ENCODE measurements around the gene SNX8.

SNX8 gene

DNA sequence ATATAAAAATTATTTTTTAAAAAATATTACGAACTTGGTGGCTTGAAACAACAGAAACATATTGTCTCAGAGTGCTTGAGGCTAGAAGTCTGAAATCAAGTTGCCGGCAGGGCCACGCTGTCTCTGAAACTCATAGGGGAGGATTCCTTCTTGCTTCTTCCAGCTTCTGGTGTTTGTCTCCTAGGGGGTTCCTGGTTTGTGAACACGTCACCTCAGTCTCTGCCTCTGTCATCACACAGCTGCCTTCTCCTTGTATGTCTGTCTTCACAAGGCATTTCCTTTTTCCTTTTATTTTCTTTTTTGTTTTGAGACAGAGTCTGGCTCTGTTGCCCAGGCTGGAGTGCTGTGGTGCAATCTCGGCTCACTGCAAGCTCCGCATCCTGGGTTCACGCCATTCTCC, 12.7 kb upstream of the SNX8 start:
- Histone ChIP-seq H3K36me3 (replicated peaks; ENCODE audit: low read depth, low read length) (no peaks in the 10 kb centered on the region), H3K4me1 (ENCODE audit: low read length) (no peaks in the 10 kb centered on the region), H2AFZ (ENCODE audit: low read depth, low read length) (no peak overlapping the region), H4K20me1 (ENCODE audit: insufficient read depth, low read length) (no peaks in the 10 kb centered on the region), H3K27me3 (ENCODE audit: low read depth, low read length) (no peaks in the 10 kb centered on the region), H3K27ac (ENCODE audit: low read length) (no peak overlapping the region), H3K4me3 (ENCODE audit: low read length) (no peak overlapping the region), H3K9me3 (ENCODE audit: insufficient read depth, low read length) (no peaks in the 10 kb centered on the region), H3K9ac (ENCODE audit: low read length) (no peak overlapping the region), H3K4me2 (ENCODE audit: low read length) (no peak overlapping the region), H3K79me2 (ENCODE audit: low read length) (no peaks in the 10 kb centered on the region)
- TF ChIP-seq, protein P1, sequence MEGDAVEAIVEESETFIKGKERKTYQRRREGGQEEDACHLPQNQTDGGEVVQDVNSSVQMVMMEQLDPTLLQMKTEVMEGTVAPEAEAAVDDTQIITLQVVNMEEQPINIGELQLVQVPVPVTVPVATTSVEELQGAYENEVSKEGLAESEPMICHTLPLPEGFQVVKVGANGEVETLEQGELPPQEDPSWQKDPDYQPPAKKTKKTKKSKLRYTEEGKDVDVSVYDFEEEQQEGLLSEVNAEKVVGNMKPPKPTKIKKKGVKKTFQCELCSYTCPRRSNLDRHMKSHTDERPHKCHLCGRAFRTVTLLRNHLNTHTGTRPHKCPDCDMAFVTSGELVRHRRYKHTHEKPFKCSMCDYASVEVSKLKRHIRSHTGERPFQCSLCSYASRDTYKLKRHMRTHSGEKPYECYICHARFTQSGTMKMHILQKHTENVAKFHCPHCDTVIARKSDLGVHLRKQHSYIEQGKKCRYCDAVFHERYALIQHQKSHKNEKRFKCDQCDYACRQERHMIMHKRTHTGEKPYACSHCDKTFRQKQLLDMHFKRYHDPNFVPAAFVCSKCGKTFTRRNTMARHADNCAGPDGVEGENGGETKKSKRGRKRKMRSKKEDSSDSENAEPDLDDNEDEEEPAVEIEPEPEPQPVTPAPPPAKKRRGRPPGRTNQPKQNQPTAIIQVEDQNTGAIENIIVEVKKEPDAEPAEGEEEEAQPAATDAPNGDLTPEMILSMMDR (IDR thresholded peaks at IDR 0.05; ENCODE audit: low read depth, low read length), result no peak
- no peak for TF ChIP-seq EZH2phosphoT487 (IDR thresholded peaks at IDR 0.05; ENCODE audit: low read depth)

DNA sequence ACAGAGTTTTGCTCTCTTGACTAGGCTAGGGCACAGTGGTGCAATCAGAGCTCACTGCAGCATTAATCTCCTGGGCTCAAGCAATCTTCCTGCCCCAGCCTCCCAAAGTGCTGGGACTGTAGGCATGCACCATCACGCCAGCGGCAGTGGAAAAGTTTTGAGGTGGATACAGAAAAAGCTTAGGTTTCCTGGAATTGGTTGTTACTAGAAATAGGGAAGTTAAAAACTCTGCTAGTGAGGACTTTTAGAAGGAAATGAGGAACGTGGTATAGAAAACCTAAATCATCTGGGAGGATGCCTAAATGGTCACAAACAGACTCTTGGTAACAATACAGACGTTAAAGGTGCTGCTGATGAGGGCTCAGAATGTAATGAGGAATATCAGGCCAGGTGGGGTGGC, 10.9 kb upstream of the SNX8 start:
- no peak overlapping the region for H3K4me2 ChIP-seq (ENCODE audit: low read length)
- H3K27me3 ChIP-seq (ENCODE audit: low read depth, low read length), result no peaks in the 10 kb centered on the region
- H4K20me1 ChIP-seq (ENCODE audit: insufficient read depth, low read length), result no peaks in the 10 kb centered on the region
- TF ChIP-seq, protein P1 (IDR thresholded peaks at IDR 0.05; ENCODE audit: low read depth, low read length), result no peak
- no peak for TF ChIP-seq EZH2phosphoT487 (IDR thresholded peaks at IDR 0.05; ENCODE audit: low read depth)
- H3K4me3 ChIP-seq (ENCODE audit: low read length), result no peak overlapping the region
- no peak overlapping the region for H3K9ac ChIP-seq (ENCODE audit: low read length)
- no peaks in the 10 kb centered on the region for H3K9me3 ChIP-seq (ENCODE audit: insufficient read depth, low read length)
- H3K79me2 ChIP-seq (ENCODE audit: low read length), result no peaks in the 10 kb centered on the region
- H2AFZ ChIP-seq (ENCODE audit: low read depth, low read length), result no peak overlapping the region
- no peaks in the 10 kb centered on the region for H3K4me1 ChIP-seq (ENCODE audit: low read length)
- no peak overlapping the region for H3K27ac ChIP-seq (ENCODE audit: low read length)
- no peaks in the 10 kb centered on the region for H3K36me3 ChIP-seq (replicated peaks; ENCODE audit: low read depth, low read length)

DNA sequence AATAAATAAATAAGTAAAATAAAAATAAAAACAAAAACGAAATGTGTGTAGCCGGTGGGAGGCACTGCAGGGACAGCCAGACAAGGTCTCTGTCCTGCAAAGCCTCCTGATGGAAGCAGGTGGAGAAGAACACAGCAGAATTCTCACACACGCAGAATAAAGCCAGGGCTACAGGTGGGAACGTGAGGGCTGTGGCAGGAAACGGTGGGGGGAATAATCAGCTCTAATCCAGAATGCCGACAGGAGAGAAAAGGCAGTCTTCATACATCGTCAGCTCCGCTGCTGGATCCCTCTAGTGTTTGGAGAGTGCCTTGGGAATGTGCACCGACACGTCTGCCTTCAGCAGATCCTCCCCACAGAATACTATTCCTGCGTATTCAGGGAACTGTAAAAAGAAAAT, 6.8 kb upstream of the SNX8 start:
- H3K9me3 ChIP-seq (ENCODE audit: insufficient read depth, low read length), result no peaks in the 10 kb centered on the region

DNA sequence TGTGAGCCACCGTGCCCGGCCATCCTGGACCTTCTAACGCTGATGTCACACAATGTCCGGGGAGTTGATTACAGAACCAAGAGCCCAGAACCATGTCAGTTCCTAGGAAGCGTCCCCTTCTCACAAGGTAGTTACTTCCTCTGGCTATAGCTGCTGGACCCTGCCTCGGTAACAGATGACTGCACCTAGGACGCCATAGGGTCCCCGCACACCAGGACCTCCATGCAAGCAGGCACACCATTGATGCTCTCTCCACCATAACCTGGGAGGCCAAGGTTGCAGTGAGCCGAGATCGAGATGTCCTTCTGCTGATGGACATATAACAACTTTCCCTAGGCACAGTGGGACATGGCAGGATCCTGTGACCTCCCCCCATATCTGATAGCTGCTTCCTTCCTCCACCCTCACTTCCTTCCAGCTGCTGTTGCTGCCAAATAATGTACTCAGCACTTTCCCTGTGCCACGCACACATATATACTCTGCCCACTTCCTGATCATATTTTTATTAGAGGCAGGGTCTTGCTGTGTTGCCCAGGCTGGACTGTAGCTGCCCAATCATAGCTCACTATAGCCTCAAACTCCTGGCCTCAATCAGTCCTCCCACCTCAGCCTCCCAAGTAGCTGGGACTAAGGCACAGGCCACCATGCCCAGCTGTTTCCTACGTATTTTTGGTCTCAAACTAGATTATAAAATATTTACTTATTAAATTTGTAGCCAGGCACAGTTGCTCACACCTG, 3.5 kb upstream of the SNX8 start:
- TF ChIP-seq, protein P1 (IDR thresholded peaks at IDR 0.05; ENCODE audit: low read depth, low read length), result no peak
- TF ChIP-seq EZH2phosphoT487 (IDR thresholded peaks at IDR 0.05; ENCODE audit: low read depth), result no peak
- no peaks in the 10 kb centered on the region for H3K36me3 ChIP-seq (replicated peaks; ENCODE audit: low read depth, low read length)
- no peaks in the 10 kb centered on the region for H3K27me3 ChIP-seq (ENCODE audit: low read depth, low read length)
- no peak overlapping the region for H3K9ac ChIP-seq (ENCODE audit: low read length)
- no peaks in the 10 kb centered on the region for H4K20me1 ChIP-seq (ENCODE audit: insufficient read depth, low read length)
- no peak overlapping the region for H3K27ac ChIP-seq (ENCODE audit: low read length)
- H3K4me2 ChIP-seq (ENCODE audit: low read length), result no peak overlapping the region
- no peak overlapping the region for H2AFZ ChIP-seq (ENCODE audit: low read depth, low read length)
- no peak overlapping the region for H3K4me3 ChIP-seq (ENCODE audit: low read length)
- H3K4me1 ChIP-seq (ENCODE audit: low read length), result peaks cover under 1% of the 10 kb centered on the region; the same call in 1 of the 2 replicates
- no peaks in the 10 kb centered on the region for H3K9me3 ChIP-seq (ENCODE audit: insufficient read depth, low read length)
- peaks cover 8% of the 10 kb centered on the region for H3K79me2 ChIP-seq (ENCODE audit: low read length)

More for the DNA sequence above, 6.8 kb upstream of the SNX8 start:
- Histone ChIP-seq H3K9ac (ENCODE audit: low read length) (no peak overlapping the region), H3K36me3 (replicated peaks; ENCODE audit: low read depth, low read length) (no peaks in the 10 kb centered on the region), H2AFZ (ENCODE audit: low read depth, low read length) (no peak overlapping the region), H3K4me1 (ENCODE audit: low read length) (no peaks in the 10 kb centered on the region), H3K4me2 (ENCODE audit: low read length) (no peak overlapping the region), H3K27ac (ENCODE audit: low read length) (no peak overlapping the region), H3K79me2 (ENCODE audit: low read length) (no peaks in the 10 kb centered on the region), H4K20me1 (ENCODE audit: insufficient read depth, low read length) (no peaks in the 10 kb centered on the region), H3K4me3 (ENCODE audit: low read length) (no peak overlapping the region), H3K27me3 (ENCODE audit: low read depth, low read length) (no peaks in the 10 kb centered on the region)
- TF ChIP-seq, protein P1 (IDR thresholded peaks at IDR 0.05; ENCODE audit: low read depth, low read length), result no peak
- TF ChIP-seq EZH2phosphoT487 (IDR thresholded peaks at IDR 0.05; ENCODE audit: low read depth), result no peak
